ENCODE results near the gene DCP1B. TPM values are rescaled to one million over a fixed set of nuclear protein-coding genes. Genes with fewer than 3 reads are reported as not detected.

DCP1B gene
- total and polyA plus RNA-seq, 10 donors: 5.5 to 20.8 (median 13.8) TPM

DNA sequence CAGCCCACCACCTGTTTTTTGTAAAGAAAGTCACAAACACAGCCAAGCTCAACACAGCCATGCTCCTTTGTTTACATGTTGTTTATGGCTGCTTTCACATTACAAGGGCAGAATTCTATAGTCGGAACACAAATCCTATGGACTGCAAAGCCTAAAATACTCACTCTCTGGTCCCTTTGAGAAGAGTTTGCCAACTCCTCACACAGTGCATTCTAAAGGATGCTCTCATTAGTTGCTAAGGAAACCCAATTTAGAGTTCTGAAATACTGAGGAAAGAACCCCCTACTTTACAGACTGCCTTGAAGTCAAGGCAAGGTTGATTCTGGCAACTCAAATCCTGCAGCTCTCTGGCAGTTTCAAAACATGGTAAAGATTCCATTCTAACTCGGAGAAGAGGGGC, 38.3 kb downstream of the DCP1B start:
- Histone ChIP-seq H3K36me3 (peaks cover 0 to 73% (median 21%) of the 10 kb centered on the region in 6 donors), H3K4me1 (peaks cover 0 to 3% (median 0%) of the 10 kb centered on the region in 6 donors), H3K4me3 (no peak overlapping the region), H3K9me3 (no peaks in the 10 kb centered on the region), H3K27ac (no peak overlapping the region), H3K27me3 (replicated peaks in 1 of 7) (no peaks in the 10 kb centered on the region)
- TF ChIP-seq, protein P1, sequence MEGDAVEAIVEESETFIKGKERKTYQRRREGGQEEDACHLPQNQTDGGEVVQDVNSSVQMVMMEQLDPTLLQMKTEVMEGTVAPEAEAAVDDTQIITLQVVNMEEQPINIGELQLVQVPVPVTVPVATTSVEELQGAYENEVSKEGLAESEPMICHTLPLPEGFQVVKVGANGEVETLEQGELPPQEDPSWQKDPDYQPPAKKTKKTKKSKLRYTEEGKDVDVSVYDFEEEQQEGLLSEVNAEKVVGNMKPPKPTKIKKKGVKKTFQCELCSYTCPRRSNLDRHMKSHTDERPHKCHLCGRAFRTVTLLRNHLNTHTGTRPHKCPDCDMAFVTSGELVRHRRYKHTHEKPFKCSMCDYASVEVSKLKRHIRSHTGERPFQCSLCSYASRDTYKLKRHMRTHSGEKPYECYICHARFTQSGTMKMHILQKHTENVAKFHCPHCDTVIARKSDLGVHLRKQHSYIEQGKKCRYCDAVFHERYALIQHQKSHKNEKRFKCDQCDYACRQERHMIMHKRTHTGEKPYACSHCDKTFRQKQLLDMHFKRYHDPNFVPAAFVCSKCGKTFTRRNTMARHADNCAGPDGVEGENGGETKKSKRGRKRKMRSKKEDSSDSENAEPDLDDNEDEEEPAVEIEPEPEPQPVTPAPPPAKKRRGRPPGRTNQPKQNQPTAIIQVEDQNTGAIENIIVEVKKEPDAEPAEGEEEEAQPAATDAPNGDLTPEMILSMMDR (IDR thresholded peaks at IDR 0.05 in 8 of 11, conservative IDR thresholded peaks at IDR 0.05 in 3 of 11): no peak
- TF ChIP-seq POLR2AphosphoS5 (IDR thresholded peaks at IDR 0.05) (no peak), POLR2A (IDR thresholded peaks at IDR 0.05) (no peak)
- intact Hi-C loops (cut with DNase I; ENCODE audit: low total_unique reads): no loop called here
- WGBS, 5 donors: 90 to 97% (median 93%) methylated on average over 2 of the region's 2 CpGs
- DNase-seq: no peak

DNA sequence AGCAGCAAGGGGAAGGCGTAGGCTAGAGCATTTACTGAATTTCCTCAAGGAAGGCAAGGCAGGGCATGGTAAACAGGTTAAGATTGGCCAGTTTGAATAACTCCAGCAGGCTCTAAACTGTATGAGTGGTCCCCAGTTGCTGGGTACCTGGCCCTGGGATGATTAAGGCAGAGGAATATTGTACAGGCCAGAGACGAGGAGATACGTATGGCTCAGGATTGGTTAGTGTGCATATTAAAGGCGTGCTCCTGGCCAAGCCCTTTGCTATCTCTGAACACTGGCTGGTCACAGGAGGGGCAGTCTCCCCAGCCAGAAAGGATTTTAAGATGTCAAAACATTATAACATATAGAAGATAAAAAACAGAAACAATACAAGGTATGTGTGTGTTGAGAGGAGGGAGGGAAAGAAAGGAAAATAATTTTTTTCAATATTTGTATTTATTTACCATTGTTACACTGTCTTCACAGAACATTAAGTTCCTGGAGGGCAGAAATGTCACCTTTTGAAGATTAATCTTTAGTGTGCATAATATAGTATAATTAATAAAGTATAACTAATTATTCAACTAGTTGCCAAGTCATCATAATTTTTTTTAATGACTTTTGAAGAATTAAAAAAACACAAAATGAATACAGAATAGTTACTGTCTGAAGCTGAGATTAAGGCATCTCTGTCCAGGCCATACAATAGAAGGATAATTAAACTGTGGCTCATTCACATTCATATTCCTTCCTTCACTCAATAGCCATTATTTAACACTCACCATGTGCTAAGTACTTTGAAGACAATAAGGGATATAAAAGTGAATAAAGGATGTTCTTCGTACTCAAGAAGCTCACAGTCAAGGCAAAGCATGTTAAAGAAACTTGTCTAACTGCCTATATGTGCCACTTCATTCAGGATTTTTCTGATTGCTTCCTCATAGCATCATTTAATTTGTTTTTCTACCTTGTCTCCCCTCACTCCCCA, 41.9 kb downstream of the DCP1B start:
- WGBS, 5 donors: 92 to 96% (median 95%) methylated on average over 5 of the region's 5 CpGs
- Histone ChIP-seq H3K4me3 (no peak overlapping the region), H3K27me3 (replicated peaks in 1 of 7) (no peaks in the 10 kb centered on the region), H3K36me3 (peaks cover 0 to 94% (median 22%) of the 10 kb centered on the region in 6 donors), H3K4me1 (no peaks in the 10 kb centered on the region), H3K27ac (no peak overlapping the region), H3K9me3 (no peaks in the 10 kb centered on the region)
- intact Hi-C loops (cut with DNase I; ENCODE audit: low total_unique reads): no loop called here
- DNase-seq: no peak
- no peak for TF ChIP-seq POLR2AphosphoS5 (IDR thresholded peaks at IDR 0.05)
- TF ChIP-seq, protein P1 (IDR thresholded peaks at IDR 0.05 in 8 of 11, conservative IDR thresholded peaks at IDR 0.05 in 3 of 11): no peak
- TF ChIP-seq POLR2A (IDR thresholded peaks at IDR 0.05): no peak

DNA sequence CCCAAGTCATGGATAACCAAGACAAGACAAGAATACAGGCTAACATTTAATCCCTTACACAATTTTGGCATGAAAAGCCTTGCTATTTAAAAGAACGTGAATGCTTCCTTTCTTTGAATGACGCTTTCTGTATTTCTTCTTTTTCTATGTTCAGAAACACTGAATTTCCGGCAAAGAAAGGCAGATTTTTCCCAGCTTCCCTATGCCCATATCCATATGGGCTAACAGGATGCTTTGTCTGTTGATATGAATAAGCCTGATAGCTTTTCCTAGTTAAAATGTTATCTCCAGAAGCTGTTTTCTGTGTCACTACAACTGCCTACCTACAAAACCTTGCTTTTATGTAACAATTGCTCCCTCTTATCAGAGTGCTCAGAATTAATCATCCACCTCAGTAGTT, 47.5 kb downstream of the DCP1B start:
- Histone ChIP-seq H3K27me3 (replicated peaks in 1 of 7) (no peaks in the 10 kb centered on the region), H3K27ac (no peak overlapping the region), H3K9me3 (no peaks in the 10 kb centered on the region), H3K4me1 (no peaks in the 10 kb centered on the region), H3K36me3 (peaks cover 3 to 83% (median 27%) of the 10 kb centered on the region in 6 donors), H3K4me3 (no peak overlapping the region)
- intact Hi-C loops (cut with DNase I; ENCODE audit: low total_unique reads): no loop called here
- WGBS, 5 donors: 94 to 99% (median 95%) methylated on average over 3 of the region's 3 CpGs
- DNase-seq: no peak
- no peak for TF ChIP-seq POLR2A (IDR thresholded peaks at IDR 0.05)
- TF ChIP-seq, protein P1 (IDR thresholded peaks at IDR 0.05 in 8 of 11, conservative IDR thresholded peaks at IDR 0.05 in 3 of 11): no peak
- TF ChIP-seq POLR2AphosphoS5 (IDR thresholded peaks at IDR 0.05): no peak

DNA sequence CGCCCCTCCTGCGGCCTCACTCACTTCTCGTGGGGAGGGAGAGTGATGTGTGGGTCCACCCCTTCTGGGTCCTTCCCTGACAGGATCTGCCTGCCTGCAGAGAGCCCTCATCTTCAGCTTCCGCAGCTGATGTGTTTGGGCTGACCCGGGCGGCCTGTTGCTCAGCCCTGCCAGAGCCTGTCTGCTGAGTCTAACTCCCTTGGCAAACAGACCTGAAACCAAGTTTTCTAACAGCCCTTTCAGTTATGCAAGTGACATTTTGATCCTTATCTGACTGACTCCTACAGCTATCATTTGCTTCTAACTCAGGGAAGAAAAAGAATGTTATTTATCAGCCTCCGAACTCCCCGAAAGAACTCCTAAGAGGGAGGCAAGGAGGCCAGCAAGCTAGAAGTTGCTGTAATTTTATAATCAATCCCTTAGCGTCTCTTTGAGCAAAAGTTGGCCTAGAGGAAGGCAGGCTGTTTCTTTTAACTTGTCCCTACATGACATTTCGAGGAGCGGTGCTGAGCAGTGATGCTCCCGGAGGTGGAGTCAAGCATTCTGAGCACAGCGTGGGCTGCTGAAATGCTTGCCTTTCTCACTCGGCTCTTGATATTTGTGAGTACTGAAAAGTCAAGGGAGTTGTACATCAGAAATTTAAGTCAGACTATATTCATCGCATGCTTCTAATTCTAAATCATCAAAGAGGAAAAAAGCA, 54.3 kb downstream of the DCP1B start:
- intact Hi-C loops (cut with DNase I; ENCODE audit: low total_unique reads): no loop called here

More for the DNA sequence above, 54.3 kb downstream of the DCP1B start:
- Histone ChIP-seq H3K4me1 (no peaks in the 10 kb centered on the region), H3K9me3 (no peaks in the 10 kb centered on the region), H3K27ac (peak overlapping the region in 1 of 8 donors; percentile 21), H3K36me3 (peaks cover 3 to 100% (median 70%) of the 10 kb centered on the region in 6 donors), H3K27me3 (replicated peaks in 1 of 7) (no peaks in the 10 kb centered on the region), H3K4me3 (no peak overlapping the region)
- 80 to 90% (median 90%) methylated on average over 15 of the region's 15 CpGs for WGBS, 5 donors
- no peak for DNase-seq
- TF ChIP-seq POLR2A (IDR thresholded peaks at IDR 0.05): no peak
- TF ChIP-seq POLR2AphosphoS5 (IDR thresholded peaks at IDR 0.05): peak in 1 of 3 donors; percentile 19
- TF ChIP-seq, protein P1 (IDR thresholded peaks at IDR 0.05 in 8 of 11, conservative IDR thresholded peaks at IDR 0.05 in 3 of 11): no peak
